Middle frontal gyrus (tissue), 1 donor: ENCODE data around the gene CADM4.
"Not testable (repeated sequence)": the region's sequence is repeated elsewhere in the genome, so short reads cannot be mapped to it uniquely, and the experiment has no call there.

ENCODE experiments used
- DNase-seq: peaks from one replicate; pipeline ENCODE4 v3.0.0-alpha.2; 2015; ENCODE audit warnings: low spot score; ENCODE audit errors: extremely low spot score

The CADM4 gene

DNA sequence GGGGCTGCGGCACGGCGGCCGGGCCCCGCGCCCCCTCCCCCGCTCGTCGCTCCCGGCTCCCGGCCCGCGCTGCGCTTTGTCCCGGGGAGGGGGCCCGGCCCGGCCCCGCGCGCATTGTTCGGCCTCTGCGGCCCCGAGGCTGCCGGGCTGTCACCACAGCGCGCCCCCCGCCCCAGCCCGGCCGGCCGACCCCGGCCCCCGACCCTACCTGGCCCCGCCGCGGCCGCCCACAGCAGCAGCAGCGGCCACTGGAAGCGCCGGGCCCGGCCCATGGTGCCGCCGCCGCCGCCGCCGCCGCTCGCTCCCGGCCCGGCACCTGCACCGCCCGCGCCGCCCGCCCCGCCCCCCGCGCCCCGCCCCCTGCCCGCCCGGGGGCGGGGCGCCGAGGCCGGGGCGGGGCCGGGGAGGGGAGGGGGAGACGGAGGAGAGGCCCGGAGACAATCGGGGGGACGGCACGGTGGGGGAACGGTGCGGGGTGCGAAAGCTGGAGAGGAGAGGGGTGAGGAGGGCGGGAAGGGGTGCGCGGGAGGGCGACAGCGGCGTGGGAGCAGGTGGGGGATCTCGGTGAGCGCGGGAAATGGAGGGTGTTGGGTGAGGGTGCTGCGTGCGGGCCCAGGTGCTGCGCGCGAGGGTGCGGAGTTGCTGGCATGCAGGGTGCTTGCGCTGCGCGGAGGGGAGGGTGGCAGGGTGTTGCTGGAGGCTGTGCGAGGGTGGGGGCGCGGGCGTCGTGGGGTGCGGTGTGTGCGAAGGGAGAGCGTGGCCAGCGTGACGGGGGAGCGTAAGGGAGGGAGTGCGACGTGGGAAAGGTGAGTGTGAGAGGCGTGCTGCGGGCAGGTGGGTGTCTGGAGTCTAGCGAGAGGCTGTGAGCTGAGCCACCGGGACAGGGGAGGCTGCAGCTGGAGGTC, at the start of gene CADM4:
Gene CADM4, minus strand, starts transcription at position 332 of the 905 bp plus-strand sequence. Its CDS starts 60 bp downstream, at position 272.
- no peak for DNase-seq

DNA sequence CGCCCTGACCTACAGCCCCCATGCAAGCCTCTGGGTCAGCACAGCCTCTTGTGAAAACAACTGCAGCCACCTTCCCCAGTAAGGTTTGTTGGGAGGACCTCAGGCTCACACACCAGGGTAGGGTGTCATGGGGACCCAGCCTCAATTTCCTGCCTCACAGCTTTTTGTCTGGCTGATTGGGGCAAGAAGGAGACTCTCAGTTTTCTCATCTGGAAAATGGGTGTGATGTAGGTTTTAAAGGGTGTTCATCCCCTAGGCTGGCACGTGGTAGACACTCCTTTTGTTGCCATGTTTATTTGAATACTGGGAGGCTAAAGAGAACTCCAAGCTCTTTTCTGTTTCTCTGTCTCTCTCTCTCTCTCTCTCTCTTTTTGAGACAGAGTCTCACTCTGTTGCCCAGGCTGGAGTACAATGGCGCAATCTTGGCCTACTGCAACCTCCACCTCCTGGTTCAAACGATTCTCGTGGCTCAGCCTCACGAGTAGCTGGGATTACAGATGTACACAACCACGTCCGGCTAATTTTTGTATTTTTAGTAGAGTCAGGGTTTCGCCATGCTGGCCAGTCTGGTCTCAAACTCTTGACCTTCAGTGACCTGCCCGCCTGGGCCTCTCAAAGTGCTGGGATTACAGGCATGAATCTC, 48.5 kb upstream of the CADM4 start:
- no peak for DNase-seq

DNA sequence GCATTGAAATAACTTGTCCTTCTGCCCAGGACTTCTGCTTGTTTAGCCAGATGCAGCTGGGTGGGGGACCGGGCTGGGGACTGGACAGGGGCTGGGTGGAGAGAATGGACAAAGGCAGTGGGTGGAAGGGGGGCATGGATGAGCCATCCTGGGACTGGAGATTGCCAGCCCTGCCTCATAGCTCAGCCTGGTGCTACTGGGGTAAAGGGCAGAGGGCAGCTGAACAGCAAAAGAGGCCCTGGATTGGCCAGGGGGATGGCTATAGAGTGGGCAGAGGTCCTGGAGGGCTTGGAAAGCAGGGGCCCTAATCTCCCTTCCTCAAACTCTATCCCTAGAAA, 48.0 kb upstream of the CADM4 start:
- no peak for DNase-seq

GRCh38 chr19:43684326-43684725, 44.7 kb upstream of the CADM4 start:
- DNase-seq, result no peak

- no peak for DNase-seq
Measured at GRCh38 chr19:43683905-43684304, 44.3 kb upstream of the CADM4 start.

DNA sequence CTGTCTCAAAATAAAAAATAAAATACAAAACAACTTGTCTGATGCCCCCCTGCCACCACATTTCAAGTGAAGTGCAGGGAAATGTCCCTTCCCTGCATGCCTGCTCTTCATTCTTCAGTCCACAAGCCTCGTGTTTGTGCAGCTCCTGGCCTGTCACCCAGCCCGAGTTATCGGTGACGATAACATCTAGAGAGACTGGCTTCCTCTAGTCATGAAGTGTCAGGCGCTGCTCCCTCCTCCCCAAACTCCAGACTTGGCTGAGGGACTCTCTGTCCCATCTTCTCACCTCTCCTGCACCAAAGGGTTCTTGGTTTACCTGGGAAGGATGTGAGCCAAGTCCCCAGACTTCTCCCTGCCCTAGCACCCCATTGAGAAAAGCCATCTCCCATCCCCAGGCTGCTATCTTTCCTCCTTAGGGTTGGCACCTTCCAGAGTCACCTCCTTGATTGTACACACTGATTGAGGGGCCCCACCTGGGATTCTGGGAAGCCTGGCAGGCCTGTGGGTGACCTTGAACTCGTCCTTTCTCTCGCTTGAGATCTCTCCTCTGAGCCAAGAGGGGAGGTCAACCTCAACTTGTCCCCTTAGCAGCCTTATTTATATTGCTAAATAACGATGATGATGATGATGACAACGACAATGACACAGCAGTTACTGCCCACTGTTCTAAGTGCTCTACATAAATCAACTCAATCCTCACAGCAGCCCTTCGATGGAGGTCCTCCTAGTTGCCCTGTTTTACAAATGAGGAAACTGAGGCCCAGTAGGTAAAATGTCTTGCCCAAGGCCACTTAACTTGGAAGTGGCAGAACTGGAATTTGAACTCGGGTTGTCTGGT, 43.4 kb upstream of the CADM4 start:
- no peak for DNase-seq

DNA sequence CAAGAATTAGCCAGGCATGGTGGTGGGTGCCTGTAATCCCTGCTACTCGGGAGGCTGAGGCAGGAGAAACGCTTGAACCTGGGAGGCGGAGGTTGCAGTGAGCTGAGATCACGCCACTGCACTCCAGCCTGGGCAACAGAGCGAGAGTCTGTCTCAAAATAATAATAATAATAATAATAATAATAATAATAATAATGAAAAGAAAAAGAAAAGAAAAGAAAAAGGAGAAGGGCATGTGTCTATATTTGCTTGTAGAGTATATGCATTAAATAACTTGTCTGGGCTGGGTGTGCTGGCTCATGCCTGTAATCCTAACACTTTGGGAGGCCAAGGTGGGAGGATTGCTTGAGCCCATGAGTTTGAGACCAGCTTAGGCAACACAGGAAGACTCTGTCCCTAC, 42.6 kb upstream of the CADM4 start:
- DNase-seq, result not testable (repeated sequence)

- DNase-seq, result no peak
Measured at GRCh38 chr19:43681821-43682220, 42.2 kb upstream of the CADM4 start.

DNA sequence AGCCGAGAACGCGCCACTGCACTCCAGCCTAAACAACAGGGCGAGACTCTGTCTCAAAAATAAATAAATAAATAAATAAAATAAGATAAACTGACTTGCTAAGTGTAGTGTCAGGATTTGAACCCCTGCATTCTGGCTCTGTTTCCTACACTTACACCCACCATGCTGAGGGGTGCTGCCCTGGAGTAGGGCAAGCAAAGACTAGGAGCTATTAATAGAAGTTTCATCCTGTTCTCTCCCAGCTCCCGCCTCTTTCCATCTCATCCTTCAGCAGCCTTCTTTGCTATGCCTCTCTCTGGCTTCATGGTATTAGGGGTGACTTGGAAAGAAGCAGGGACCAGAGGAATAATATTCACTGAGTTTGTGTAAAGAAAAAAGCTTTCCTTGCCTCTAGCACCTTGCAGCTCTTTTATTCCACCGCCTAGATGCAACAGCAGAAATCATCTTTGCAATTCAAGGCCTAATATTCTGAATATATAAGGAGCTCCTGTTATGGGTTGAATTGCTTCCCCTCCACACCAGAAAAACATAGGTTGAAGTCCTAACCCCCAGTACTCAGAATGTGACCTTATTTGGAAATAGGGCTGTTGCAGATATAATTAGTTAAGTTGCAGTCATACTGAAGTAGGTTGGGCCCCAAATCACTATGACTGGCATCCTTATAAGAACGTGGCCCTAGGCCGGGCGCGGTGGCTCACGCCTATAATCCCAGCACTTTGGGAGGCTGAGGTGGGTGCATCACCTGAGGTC, 39.0 kb upstream of the CADM4 start:
- DNase-seq, result no peak

DNA sequence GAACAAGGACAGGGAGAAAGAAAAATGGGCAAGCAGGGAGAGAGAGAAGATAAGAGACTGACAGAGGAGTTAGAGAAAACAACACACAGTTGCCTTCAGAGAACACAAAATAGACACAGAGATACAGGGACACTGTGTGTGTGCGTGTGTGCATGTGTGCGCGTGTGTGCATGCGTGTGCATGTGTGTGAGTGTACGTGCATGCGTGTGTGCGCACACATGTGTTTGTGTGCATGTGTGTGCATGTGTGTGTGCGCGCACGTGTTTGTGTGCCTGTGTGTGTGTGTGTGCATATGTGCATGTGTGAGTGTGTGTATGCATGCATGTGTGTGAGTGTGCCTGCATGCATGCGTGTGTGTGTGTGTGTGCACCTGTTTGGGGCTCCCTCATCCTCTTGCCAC, 36.3 kb upstream of the CADM4 start:
- no peak for DNase-seq

GRCh38 chr19:43675269-43675879, 35.7 kb upstream of the CADM4 start:
- no peak for DNase-seq

GRCh38 chr19:43674596-43674995, 34.9 kb upstream of the CADM4 start:
- DNase-seq, result no peak

- no peak for DNase-seq
Measured at GRCh38 chr19:43674183-43674582, 34.5 kb upstream of the CADM4 start.

- DNase-seq, result no peak
Measured at GRCh38 chr19:43673637-43674036, 34.0 kb upstream of the CADM4 start.

- no peak for DNase-seq
Measured at GRCh38 chr19:43672061-43672679, 32.5 kb upstream of the CADM4 start.

GRCh38 chr19:43668406-43669109, 28.9 kb upstream of the CADM4 start:
- DNase-seq, result peak; percentile 96

- no peak for DNase-seq
Measured at GRCh38 chr19:43667876-43668405, 28.3 kb upstream of the CADM4 start.

DNA sequence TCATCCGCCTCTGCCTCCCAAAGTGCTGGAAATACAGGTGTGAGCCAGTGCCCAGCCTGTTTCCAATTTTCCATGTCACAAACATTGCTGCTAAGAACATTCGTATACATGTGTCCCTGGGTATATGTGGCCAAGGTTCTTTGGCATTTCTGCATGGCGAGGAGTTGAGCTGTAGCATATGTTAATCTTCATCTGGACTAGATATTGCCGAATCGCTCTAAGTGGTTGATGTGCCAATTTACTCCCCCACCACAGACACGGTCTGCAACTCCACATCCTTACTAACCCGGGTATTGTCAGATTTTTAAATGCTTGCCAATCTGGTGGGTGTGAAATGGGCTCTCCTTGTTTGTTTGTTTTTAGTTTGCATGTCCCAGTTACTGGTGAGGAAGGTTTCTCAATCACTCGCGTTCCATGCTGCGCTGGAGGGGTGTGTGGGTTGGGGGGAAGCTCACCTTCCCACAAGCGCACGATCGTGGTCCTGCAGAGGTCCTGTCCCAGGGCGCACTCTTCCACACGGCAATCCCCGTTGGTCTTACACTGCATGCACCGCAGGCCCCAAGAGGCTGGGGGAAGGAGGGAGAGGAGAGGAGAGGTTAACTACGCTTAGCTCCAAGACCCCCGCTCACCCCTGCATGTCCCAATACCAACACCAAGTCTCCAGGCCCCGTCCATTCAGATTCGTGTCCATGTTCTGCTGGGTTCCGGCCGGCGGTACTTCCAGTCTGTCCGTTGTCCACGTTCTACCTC, 27.7 kb upstream of the CADM4 start:
- DNase-seq, result no peak

DNA sequence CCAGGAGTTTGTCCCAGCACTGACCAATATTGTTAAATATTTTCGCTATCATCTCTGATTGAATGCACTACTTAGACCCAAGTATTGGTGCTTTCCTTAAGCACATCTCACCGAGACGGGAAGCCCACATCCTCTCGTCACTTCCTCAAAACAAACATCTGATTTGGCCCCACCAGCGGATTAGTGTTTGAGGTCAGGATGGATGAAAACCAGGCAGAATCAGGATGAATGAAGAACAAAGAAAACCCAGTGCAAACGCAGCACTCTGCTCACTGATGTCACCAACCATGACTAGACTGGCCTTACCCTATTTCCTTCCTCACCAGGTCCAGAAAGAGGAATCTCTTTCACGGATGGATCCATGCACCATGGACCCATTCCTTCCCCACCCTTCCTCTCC, 24.4 kb upstream of the CADM4 start:
- no peak for DNase-seq
